ENCODE measurements around the gene PRXL2C. TPM values are rescaled to one million over a fixed set of nuclear protein-coding genes. Genes with fewer than 3 reads are reported as not detected.
"Not testable (repeated sequence)": the region's sequence is repeated elsewhere in the genome, so short reads cannot be mapped to it uniquely, and the experiment has no call there.

The PRXL2C gene
- total RNA-seq, 1 donor from 2014 or later: 12.6 TPM

GRCh38 chr9:96667363-96667728, 12.2 kb upstream of the PRXL2C start:
- Histone ChIP-seq H3K36me3 (ENCODE audit: insufficient read depth, low read length) (no peaks in the 10 kb centered on the region), H4K20me1 (ENCODE audit: insufficient read depth, low read length) (no peaks in the 10 kb centered on the region), H3K9ac (ENCODE audit: low read length) (no peak overlapping the region), H3K4me1 (ENCODE audit: insufficient read depth, low read length) (no peaks in the 10 kb centered on the region), H3K79me2 (ENCODE audit: insufficient read depth, low read length) (no peaks in the 10 kb centered on the region), H3K4me3 (ENCODE audit: insufficient read depth, low read depth, low read length) (no peak overlapping the region), H3K4me2 (ENCODE audit: low read length) (no peak overlapping the region), H3K9me3 (ENCODE audit: insufficient read depth, low read depth, low read length) (no peaks in the 10 kb centered on the region), H2AFZ (ENCODE audit: low read depth, low read length) (no peak overlapping the region), H3K27me3 (ENCODE audit: insufficient read depth, low read length) (no peaks in the 10 kb centered on the region), H3K27ac (ENCODE audit: low read depth, low read length) (no peak overlapping the region)
- DNase-seq (ENCODE audit: low read depth) (no peak), FAIRE-seq (no peak)
- no peak overlapping the region for H3K4me3 Mint-ChIP-seq (ENCODE audit: unreplicated experiment)
- peaks cover 1% of the 10 kb centered on the region for H3K4me1 Mint-ChIP-seq (ENCODE audit: low read depth, unreplicated experiment)
- no peaks in the 10 kb centered on the region for H3K27me3 Mint-ChIP-seq (ENCODE audit: low read depth, unreplicated experiment)
- no peaks in the 10 kb centered on the region for H3K36me3 Mint-ChIP-seq (ENCODE audit: low read depth, unreplicated experiment)
- no peak overlapping the region for H3K27ac Mint-ChIP-seq (ENCODE audit: unreplicated experiment)
- H3K9me3 Mint-ChIP-seq (ENCODE audit: unreplicated experiment): peaks cover 6% of the 10 kb centered on the region
- TF ChIP-seq EZH2 (IDR thresholded peaks at IDR 0.05; ENCODE audit: insufficient read depth, low read length) (no peak), CTCF (IDR thresholded peaks at IDR 0.05; ENCODE audit: insufficient read depth, low read depth, low read length) (no peak)

GRCh38 chr9:96666653-96667362, 11.7 kb upstream of the PRXL2C start:
- not testable (repeated sequence) for H3K4me1 Mint-ChIP-seq (ENCODE audit: low read depth, unreplicated experiment); H3K9me3 ChIP-seq (ENCODE audit: insufficient read depth, low read depth, low read length); H3K27me3 ChIP-seq (ENCODE audit: insufficient read depth, low read length); H3K79me2 ChIP-seq (ENCODE audit: insufficient read depth, low read length); H3K27ac ChIP-seq (ENCODE audit: low read depth, low read length); H3K4me2 ChIP-seq (ENCODE audit: low read length); FAIRE-seq; H4K20me1 ChIP-seq (ENCODE audit: insufficient read depth, low read length); H3K36me3 ChIP-seq (ENCODE audit: insufficient read depth, low read length); H3K4me3 ChIP-seq (ENCODE audit: insufficient read depth, low read depth, low read length); H2AFZ ChIP-seq (ENCODE audit: low read depth, low read length); H3K4me1 ChIP-seq (ENCODE audit: insufficient read depth, low read length); H3K9ac ChIP-seq (ENCODE audit: low read length); H3K9me3 Mint-ChIP-seq (ENCODE audit: unreplicated experiment); H3K36me3 Mint-ChIP-seq (ENCODE audit: low read depth, unreplicated experiment); H3K27ac Mint-ChIP-seq (ENCODE audit: unreplicated experiment); H3K27me3 Mint-ChIP-seq (ENCODE audit: low read depth, unreplicated experiment); H3K4me3 Mint-ChIP-seq (ENCODE audit: unreplicated experiment)
- peak; percentile 77 for TF ChIP-seq CTCF (IDR thresholded peaks at IDR 0.05; ENCODE audit: insufficient read depth, low read depth, low read length)
- peak; percentile 58 for DNase-seq (ENCODE audit: low read depth)

- Histone ChIP-seq H3K27ac (ENCODE audit: low read depth, low read length) (no peak overlapping the region), H3K4me1 (ENCODE audit: insufficient read depth, low read length) (no peaks in the 10 kb centered on the region), H2AFZ (ENCODE audit: low read depth, low read length) (no peak overlapping the region), H3K79me2 (ENCODE audit: insufficient read depth, low read length) (no peaks in the 10 kb centered on the region), H3K4me3 (ENCODE audit: insufficient read depth, low read depth, low read length) (no peak overlapping the region), H4K20me1 (ENCODE audit: insufficient read depth, low read length) (no peaks in the 10 kb centered on the region), H3K9me3 (ENCODE audit: insufficient read depth, low read depth, low read length) (no peaks in the 10 kb centered on the region), H3K36me3 (ENCODE audit: insufficient read depth, low read length) (no peaks in the 10 kb centered on the region), H3K9ac (ENCODE audit: low read length) (no peak overlapping the region), H3K27me3 (ENCODE audit: insufficient read depth, low read length) (no peaks in the 10 kb centered on the region), H3K4me2 (ENCODE audit: low read length) (no peak overlapping the region)
- DNase-seq (ENCODE audit: low read depth): no peak
- Mint-ChIP-seq H3K4me1 (ENCODE audit: low read depth, unreplicated experiment) (peaks cover 1% of the 10 kb centered on the region), H3K36me3 (ENCODE audit: low read depth, unreplicated experiment) (no peaks in the 10 kb centered on the region), H3K4me3 (ENCODE audit: unreplicated experiment) (no peak overlapping the region), H3K9me3 (ENCODE audit: unreplicated experiment) (peaks cover 6% of the 10 kb centered on the region), H3K27me3 (ENCODE audit: low read depth, unreplicated experiment) (no peaks in the 10 kb centered on the region), H3K27ac (ENCODE audit: unreplicated experiment) (peak overlapping the region; percentile 66)
- TF ChIP-seq EZH2 (IDR thresholded peaks at IDR 0.05; ENCODE audit: insufficient read depth, low read length): no peak
- TF ChIP-seq CTCF (IDR thresholded peaks at IDR 0.05; ENCODE audit: insufficient read depth, low read depth, low read length): no peak
- no peak for FAIRE-seq
Measured at GRCh38 chr9:96665789-96666188, 10.7 kb upstream of the PRXL2C start.
